Urothelium cell line (cell line): ENCODE results near the gene PARVG.

ENCODE experiments used
- DNase-seq: peaks from one replicate; pipeline ENCODE4 v3.0.0; 2011; ENCODE audit warnings: low spot score, mixed read lengths
- FAIRE-seq: peaks from 2 replicates; lab custom pipeline; 2011; peaks lifted over from hg19 to GRCh38; lab: Jason Lieb, UNC

Gene PARVG

GRCh38 chr22:44209343-44209742 lies 28.6 kb downstream of the PARVG start:
- FAIRE-seq (peak; percentile 55), DNase-seq (no peak)

- peak; percentile 63 for FAIRE-seq
- no peak for DNase-seq
These were observed 30.0 kb downstream of the PARVG start for GRCh38 chr22:44210722-44211121.

- DNase-seq, result peak; percentile 4
- FAIRE-seq, result no peak
These were observed 30.7 kb downstream of the PARVG start for GRCh38 chr22:44211256-44211945.

- DNase-seq (peak; percentile 7), FAIRE-seq (no peak)
These were observed 31.5 kb downstream of the PARVG start for GRCh38 chr22:44211946-44212930.

- no peak for DNase-seq
- FAIRE-seq, result no peak
These were observed 32.2 kb downstream of the PARVG start for GRCh38 chr22:44212936-44213335.

GRCh38 chr22:44213489-44214043 lies 32.8 kb downstream of the PARVG start:
- DNase-seq, result no peak
- peak; percentile 100 for FAIRE-seq

GRCh38 chr22:44214187-44214586 lies 33.5 kb downstream of the PARVG start:
- DNase-seq, result no peak
- FAIRE-seq, result no peak

GRCh38 chr22:44214764-44215163 lies 34.0 kb downstream of the PARVG start:
- peak; percentile 5 for FAIRE-seq
- DNase-seq, result no peak

GRCh38 chr22:44215287-44215686 lies 34.6 kb downstream of the PARVG start:
- no peak for FAIRE-seq

GRCh38 chr22:44217346-44217745 lies 36.6 kb downstream of the PARVG start:
- FAIRE-seq, result no peak
- DNase-seq, result no peak

More at GRCh38 chr22:44215287-44215686, 34.6 kb downstream of the PARVG start:
- no peak for DNase-seq

GRCh38 chr22:44218071-44218470 lies 37.3 kb downstream of the PARVG start:
- no peak for FAIRE-seq

GRCh38 chr22:44219101-44219870 lies 38.6 kb downstream of the PARVG start:
- FAIRE-seq, result no peak
- DNase-seq, result peak; percentile 1

More at GRCh38 chr22:44218071-44218470, 37.3 kb downstream of the PARVG start:
- DNase-seq, result peak; percentile 1

GRCh38 chr22:44220727-44221680 lies 40.3 kb downstream of the PARVG start:
- FAIRE-seq (no peak), DNase-seq (no peak)

GRCh38 chr22:44221710-44222475 lies 41.2 kb downstream of the PARVG start:
- DNase-seq (no peak), FAIRE-seq (no peak)

GRCh38 chr22:44224166-44224565 lies 43.4 kb downstream of the PARVG start:
- FAIRE-seq (peak; percentile 48), DNase-seq (no peak)

GRCh38 chr22:44225091-44225689 lies 44.5 kb downstream of the PARVG start:
- DNase-seq (no peak), FAIRE-seq (no peak)

GRCh38 chr22:44225812-44226211 lies 45.1 kb downstream of the PARVG start:
- DNase-seq, result no peak
- no peak for FAIRE-seq

- no peak for FAIRE-seq
- DNase-seq, result no peak
These were observed 48.6 kb downstream of the PARVG start for GRCh38 chr22:44229331-44229730.
